Keratinocyte (primary cell): ENCODE results near the gene RABGGTA. TPM values are rescaled to one million over a fixed set of nuclear protein-coding genes. Genes with fewer than 3 reads are reported as not detected.

Experiments used
- DNase-seq: peaks from one replicate; pipeline ENCODE4 v3.0.0-alpha.2; 2011; ENCODE audit warnings: low read depth, missing footprints, low spot score
- FAIRE-seq: peaks from 2 replicates; lab custom pipeline; 2011; peaks lifted over from hg19 to GRCh38; lab: Jason Lieb, UNC
- H2AFZ ChIP-seq: 2 replicates; pipeline ENCODE4 v1.6.0; 2012; ENCODE audit warnings: low read length, control low read depth, inconsistent platforms; ENCODE audit not compliant: control insufficient read depth
- H3K27ac ChIP-seq: 2 replicates; pipeline ENCODE4 v1.5.1; 2011; ENCODE audit warnings: low read length; ENCODE audit not compliant: control insufficient read depth, insufficient read depth
- H3K27me3 ChIP-seq: 3 replicates; pipeline ENCODE4 v1.6.0; 2011; ENCODE audit warnings: low read length; ENCODE audit not compliant: control insufficient read depth, insufficient read depth; ENCODE audit errors: extremely low read depth
- H3K36me3 ChIP-seq, 2 experiments: 2 replicates in 1 of 2; 3 replicates in 1 of 2; pipeline ENCODE4 v1.5.1; 2011; ENCODE audit warnings: low read length in 2 of 2, mild to moderate bottlenecking in 1 of 2; ENCODE audit not compliant: control insufficient read depth in 2 of 2, insufficient read depth in 2 of 2; ENCODE audit errors: extremely low read depth in 1 of 2
- H3K4me1 ChIP-seq: 3 replicates; pipeline ENCODE4 v1.5.1; 2011; ENCODE audit warnings: low read length; ENCODE audit not compliant: control insufficient read depth, insufficient read depth; ENCODE audit errors: extremely low read depth
- H3K4me2 ChIP-seq: 3 replicates; pipeline ENCODE4 v1.6.0; 2011; ENCODE audit warnings: low read depth, low read length; ENCODE audit not compliant: control insufficient read depth, insufficient read depth; ENCODE audit errors: extremely low read depth
- H3K4me3 ChIP-seq, 3 experiments: fragments of 200-600 bp in 1 of 3; sonication (generic) in 1 of 3; 2 replicates in 2 of 3; 3 replicates in 1 of 3; pipeline ENCODE4 v1.5.1; 2011 to 2016; ENCODE audit warnings: low read length in 3 of 3, mild to moderate bottlenecking in 3 of 3, control low read depth in 2 of 3, inconsistent platforms in 1 of 3, low read depth in 1 of 3, mixed read lengths in 1 of 3, mixed run types in 1 of 3, moderate library complexity in 1 of 3; ENCODE audit not compliant: control insufficient read depth in 2 of 3, insufficient read depth in 2 of 3; ENCODE audit errors: extremely low read depth in 1 of 3
- H3K79me2 ChIP-seq: 2 replicates; pipeline ENCODE4 v1.6.0; 2012; ENCODE audit warnings: low read length; ENCODE audit not compliant: control insufficient read depth, insufficient read depth
- H3K9ac ChIP-seq: 3 replicates; pipeline ENCODE4 v1.6.0; 2011; ENCODE audit warnings: low read length; ENCODE audit not compliant: control insufficient read depth, insufficient read depth; ENCODE audit errors: extremely low read depth
- H3K9me1 ChIP-seq: 3 replicates; pipeline ENCODE4 v1.6.0; 2011; ENCODE audit warnings: low read length; ENCODE audit not compliant: control insufficient read depth, insufficient read depth; ENCODE audit errors: extremely low read depth
- H3K9me3 ChIP-seq: 2 replicates; pipeline ENCODE4 v1.5.1; 2012; ENCODE audit warnings: low read depth, low read length; ENCODE audit not compliant: control insufficient read depth
- H4K20me1 ChIP-seq: 3 replicates; pipeline ENCODE4 v1.6.0; 2011; ENCODE audit warnings: low read length; ENCODE audit not compliant: control insufficient read depth, insufficient read depth; ENCODE audit errors: extremely low read depth
- CTCF ChIP-seq, 3 experiments: IDR thresholded peaks in 1 of 3; conservative IDR thresholded peaks in 1 of 3; optimal IDR thresholded peaks in 1 of 3; 2 replicates in 2 of 3; 3 replicates in 1 of 3; pipeline versions ENCODE3 to v1.5.1; 2011; ENCODE audit warnings: low read length in 3 of 3, mild to moderate bottlenecking in 3 of 3, moderate library complexity in 2 of 3, control low read depth in 1 of 3, inconsistent platforms in 1 of 3; ENCODE audit not compliant: insufficient read depth in 2 of 3; ENCODE audit errors: extremely low read depth in 1 of 3
- EZH2 ChIP-seq: IDR thresholded peaks from one replicate; pipeline ENCODE4 v1.6.1; 2012; ENCODE audit warnings: inconsistent platforms, mild to moderate bottlenecking, low read length, moderate library complexity
- dilution Hi-C: fragments of 300-500 bp; cut with MboI; formaldehyde crosslinking; loops from one replicate; pipeline ENCODE4 v1.7.0; 2020; ENCODE audit warnings: low sequenced_read_pairs; ENCODE audit not compliant: extremely low pct_ligation_motif_present
- polyA plus RNA-seq, 5 experiments: library from polyadenylated mRNA; depleted of rRNA in 3 of 5; stranded (reverse) in 3 of 5; stranded (forward) in 1 of 5; unstranded in 1 of 5; fragments of >200 nt; gene quantifications; 1 replicate in 1 of 5; 2 replicates in 3 of 5; 3 replicates in 1 of 5; pipeline versions ENCODE4 v1.2.1 to v1.2.3, GENCODE V29; 2011 to 2012; ENCODE audit warnings: missing spikeins in 2 of 5, low read depth in 1 of 5, low replicate concordance in 1 of 5

RABGGTA gene
- polyA plus RNA-seq, 1 donor (not counting 4 experiments of a cell fraction or from before 2014, with no cell fraction given), result 29.0 TPM

GRCh38 chr14:24236689-24237462 lies 34.5 kb downstream of the RABGGTA start:
- Histone ChIP-seq H3K36me3 (peaks cover 25 to 58% of the 10 kb centered on the region in 2 experiments), H3K4me1 (peaks cover 62% of the 10 kb centered on the region)
- no peak for FAIRE-seq

GRCh38 chr14:24235804-24236688 lies 35.4 kb downstream of the RABGGTA start:
- no peak for DNase-seq
- Histone ChIP-seq H3K27ac (no peak overlapping the region), H3K4me1 (peaks cover 55% of the 10 kb centered on the region), H4K20me1 (no peaks in the 10 kb centered on the region), H2AFZ (no peak overlapping the region), H3K4me2 (no peak overlapping the region), H3K9ac (no peak overlapping the region), H3K27me3 (no peaks in the 10 kb centered on the region), H3K9me1 (no peaks in the 10 kb centered on the region), H3K9me3 (no peaks in the 10 kb centered on the region), H3K79me2 (peaks cover 44% of the 10 kb centered on the region), H3K36me3 (peaks cover 24 to 57% of the 10 kb centered on the region in 2 experiments), H3K4me3 (no peak overlapping the region)
- no peak for FAIRE-seq
- TF ChIP-seq EZH2 (no peak), CTCF (optimal IDR thresholded peaks at IDR 0.05 in 1 of 3, IDR thresholded peaks at IDR 0.05 in 1 of 3, conservative IDR thresholded peaks at IDR 0.05 in 1 of 3; ENCODE audit: extremely low read depth in 1 of 3, insufficient read depth in 2 of 3, low read length in 3 of 3) (no peak)
- dilution Hi-C loops, result no loop called here

More at GRCh38 chr14:24236689-24237462, 34.5 kb downstream of the RABGGTA start:
- Histone ChIP-seq H3K4me2 (no peak overlapping the region), H3K79me2 (peaks cover 41% of the 10 kb centered on the region), H3K27me3 (no peaks in the 10 kb centered on the region), H3K4me3 (no peak overlapping the region), H3K9me3 (no peaks in the 10 kb centered on the region), H3K9me1 (no peaks in the 10 kb centered on the region), H2AFZ (no peak overlapping the region), H4K20me1 (no peaks in the 10 kb centered on the region), H3K27ac (no peak overlapping the region), H3K9ac (no peak overlapping the region)
- no peak for DNase-seq
- dilution Hi-C loops, result no loop called here
- TF ChIP-seq CTCF (optimal IDR thresholded peaks at IDR 0.05 in 1 of 3, IDR thresholded peaks at IDR 0.05 in 1 of 3, conservative IDR thresholded peaks at IDR 0.05 in 1 of 3; ENCODE audit: extremely low read depth in 1 of 3, insufficient read depth in 2 of 3, low read length in 3 of 3) (no peak), EZH2 (no peak)
